HPDE6-E6E7 (cell line): ENCODE results near the gene NID1.
"Not testable (repeated sequence)": the region's sequence is repeated elsewhere in the genome, so short reads cannot be mapped to it uniquely, and the experiment has no call there.

Source experiments
- DNase-seq: peaks from one replicate; pipeline ENCODE4 v3.0.0; 2011; ENCODE audit warnings: missing footprints; ENCODE audit errors: extremely low spot score

The NID1 gene

DNA sequence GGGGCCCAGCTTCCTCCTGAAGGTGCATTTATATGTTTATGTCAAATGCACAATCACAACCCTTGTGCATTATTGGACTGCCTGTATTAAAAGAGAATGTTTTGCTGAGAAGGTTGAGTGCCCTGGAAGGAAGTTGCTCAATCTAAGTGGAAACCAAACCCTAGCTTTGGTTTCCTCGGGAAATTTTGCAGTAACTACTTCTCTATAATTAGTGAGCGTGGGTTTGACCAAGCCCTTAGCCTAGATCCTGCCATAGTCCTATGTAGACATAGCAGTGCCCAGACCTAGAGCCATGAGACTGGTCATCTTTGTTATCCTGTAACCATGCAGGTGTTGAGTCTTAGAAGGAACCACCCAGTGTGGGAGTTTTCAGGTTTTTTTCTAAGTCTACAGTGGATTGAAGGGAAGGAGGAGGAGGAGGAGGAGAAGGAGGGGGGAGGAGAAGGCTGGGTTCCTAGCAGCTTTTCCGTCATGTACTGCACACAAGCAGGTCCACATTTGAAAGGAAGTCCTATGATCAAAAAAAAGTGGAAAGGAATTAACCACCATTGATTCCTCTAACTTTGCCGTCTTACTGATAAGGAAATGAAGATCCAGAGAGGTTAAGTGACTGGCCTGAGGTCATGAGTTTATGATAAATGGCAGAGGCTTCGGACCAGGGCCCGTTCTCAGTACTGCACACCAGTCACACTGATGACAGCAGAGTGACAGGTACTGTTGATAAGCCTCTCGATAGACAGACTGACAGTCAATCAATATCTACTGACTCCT is 126.0 kb downstream of the NID1 start:
- DNase-seq, result no peak

DNA sequence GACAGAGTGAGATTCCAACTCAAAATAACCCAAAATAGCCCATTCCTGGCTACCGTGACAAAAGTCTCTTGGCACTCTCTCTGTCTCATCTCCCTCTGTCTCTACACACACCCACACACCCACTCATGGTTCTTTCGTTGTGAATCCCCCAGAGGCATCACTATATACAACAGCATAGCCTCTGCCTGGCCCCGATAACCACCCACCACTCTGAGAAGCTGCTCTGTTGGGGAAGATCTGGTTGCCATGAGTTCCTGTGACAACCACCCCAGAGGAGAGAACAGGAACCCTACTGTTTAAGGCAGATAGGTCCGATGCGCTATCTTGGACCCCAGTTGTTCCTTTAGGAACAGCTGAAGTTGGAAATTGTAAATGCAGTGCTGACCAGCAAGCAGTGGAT is 127.8 kb downstream of the NID1 start:
- no peak for DNase-seq

DNA sequence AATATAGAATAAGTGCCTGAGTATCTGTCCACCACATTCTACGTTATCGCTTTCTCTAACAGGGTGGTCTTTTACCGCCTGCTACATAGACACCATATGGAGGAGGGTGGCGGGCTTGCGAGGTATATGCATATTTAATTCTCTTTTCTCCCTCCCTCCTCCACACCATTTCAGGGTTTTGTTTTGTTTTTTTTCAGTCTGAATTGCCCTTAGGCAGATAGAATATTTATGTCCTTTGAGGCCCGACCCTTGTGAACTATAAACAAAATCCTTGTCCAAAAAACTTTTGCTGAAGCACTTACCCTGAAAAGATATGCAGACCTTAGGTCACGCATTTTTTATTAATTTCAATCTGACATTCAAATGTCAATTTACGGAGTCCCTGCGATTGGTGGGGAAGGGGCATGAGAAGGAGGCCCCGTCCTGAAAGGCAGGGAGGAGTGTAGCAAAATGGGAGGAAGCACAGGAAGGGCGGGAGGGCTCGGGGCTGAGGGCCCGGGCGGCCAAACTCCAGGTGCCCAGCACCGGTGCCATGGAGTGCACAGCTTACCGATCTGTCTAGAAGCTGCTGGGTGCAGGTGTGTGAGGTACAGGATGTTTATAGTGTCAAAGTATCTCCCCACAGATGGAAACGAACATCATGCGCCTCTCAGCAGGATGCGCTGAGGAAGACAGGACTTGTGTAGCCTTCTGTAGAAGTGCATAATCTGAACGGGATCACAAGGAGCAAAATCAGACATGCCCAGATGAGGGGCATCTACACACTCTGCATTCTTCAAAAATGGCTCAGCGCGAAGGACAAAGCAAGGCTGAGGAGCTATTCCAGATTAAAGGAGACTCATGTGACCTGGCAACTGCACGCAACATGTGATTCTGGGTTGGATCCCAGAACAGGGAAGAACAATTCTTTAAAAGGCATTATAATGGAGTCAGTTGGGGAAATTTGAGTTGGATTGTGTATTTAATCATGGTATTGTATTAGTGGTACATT is 129.4 kb downstream of the NID1 start:
- no peak for DNase-seq

DNA sequence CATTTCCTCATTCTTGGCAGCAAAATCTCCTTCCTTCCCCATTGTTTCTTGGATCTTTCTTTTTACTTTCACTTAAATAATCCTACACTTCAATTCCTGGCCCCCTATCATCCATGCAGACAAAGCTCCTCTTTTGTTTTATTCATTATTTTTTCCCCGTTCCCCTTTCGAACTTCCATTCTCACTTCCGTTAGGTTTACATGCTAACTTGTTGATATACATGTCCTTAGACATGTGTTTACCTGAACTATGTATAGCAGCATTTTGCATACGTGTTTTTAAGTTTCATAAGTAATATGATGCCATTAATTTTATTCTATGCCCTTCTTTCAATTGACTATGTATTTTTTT is 131.1 kb downstream of the NID1 start:
- no peak for DNase-seq

DNA sequence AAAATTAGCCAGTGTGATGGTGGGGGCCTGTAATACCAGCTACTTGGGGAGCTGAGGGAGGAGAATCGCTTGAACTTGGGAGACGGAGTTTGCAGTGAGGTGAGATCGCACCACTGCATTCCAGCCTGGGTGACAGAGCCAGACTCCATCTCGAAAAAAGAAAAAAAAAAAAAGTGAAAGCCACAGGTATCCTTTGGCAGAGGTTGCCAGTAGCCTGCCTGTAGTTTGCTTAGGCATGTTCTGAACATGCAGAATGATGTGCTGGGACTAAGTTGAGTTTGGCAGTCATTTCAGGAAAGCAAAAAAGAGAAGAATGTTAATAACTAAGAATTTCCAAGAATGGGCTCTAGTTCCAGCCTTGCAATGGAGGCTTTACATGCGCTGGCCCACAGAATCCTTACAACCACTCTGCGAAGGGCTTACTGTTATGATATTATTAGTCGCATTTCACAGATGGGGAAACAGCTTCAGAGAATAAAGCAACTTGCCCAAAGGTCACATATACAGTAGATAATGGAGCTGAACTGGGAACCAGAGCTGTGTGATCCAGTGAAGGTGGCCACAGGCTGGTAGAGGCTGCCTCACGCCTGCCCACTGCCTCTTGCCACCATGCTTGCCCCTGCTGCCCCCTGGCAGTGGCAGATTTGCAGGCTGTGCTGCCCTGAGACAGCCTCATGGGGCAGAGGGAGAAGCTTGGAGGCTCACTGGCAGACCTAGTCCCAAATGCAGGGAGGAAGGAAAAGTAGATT is 131.7 kb downstream of the NID1 start:
- DNase-seq, result no peak

DNA sequence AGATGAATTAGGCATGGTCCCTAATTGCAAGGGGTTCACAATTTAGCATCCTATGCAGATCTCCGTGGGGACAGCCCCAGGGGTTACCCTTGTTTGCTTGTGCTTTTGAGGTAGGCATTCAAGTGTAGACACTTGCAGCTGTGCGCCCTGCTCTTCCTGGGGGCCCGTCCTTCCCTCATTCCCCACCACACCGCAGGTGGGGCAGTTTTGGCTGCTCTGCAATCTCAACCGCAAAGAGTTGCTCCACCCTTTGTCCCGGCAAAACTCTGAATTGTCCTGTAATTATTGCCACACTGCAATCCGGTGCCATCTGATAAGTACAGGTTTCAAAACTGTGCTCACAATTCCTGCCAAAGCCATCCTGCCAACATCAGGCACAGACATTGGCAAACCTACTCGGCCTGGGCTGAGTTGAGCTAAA is 132.8 kb downstream of the NID1 start:
- no peak for DNase-seq

DNA sequence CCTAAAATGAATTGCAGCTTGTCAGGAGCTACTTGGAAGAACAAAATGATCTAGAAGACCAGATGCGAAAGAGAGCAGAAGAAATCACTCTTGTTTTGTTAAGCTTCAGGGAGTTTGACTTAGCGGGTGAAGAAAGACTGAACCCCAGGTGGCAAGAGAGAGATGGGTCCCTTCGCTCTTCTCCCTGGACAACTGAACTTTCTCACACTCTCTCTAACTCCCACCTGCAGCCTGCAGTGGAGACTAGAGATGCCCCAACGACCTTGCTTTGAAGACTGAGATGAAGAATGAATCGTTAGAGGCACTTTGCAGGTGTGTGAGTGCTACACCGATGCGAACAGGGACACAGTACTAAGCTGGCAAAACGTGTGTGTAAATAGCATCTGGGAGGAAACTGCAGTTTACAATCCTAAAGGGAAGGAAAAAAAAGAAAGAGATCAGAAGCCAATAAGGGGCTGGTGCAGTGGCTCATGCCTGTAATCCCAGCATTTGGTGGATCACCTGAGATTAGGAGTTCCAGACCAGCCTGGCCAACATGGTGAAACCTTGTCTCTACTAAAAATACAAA is 133.6 kb downstream of the NID1 start:
- no peak for DNase-seq

DNA sequence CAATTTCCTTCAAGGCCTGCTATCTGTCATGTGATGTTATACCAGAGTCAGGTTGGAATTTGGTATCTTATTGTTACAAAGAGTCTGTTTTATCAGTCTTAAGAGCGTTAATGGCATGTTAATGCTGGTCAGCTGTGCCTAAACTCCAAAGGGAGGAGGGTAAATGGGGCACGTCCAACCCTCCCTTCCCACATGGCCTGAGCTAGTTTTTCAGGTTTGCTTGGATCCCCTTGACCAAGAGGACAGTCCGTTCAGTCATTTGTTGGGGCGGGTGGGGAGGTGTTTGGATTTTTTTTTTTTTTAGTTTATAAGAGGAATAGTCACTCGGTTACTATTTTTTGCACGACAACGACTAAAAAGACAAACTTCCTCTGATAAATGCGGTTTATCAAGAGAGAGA is 134.3 kb downstream of the NID1 start:
- DNase-seq, result no peak

DNA sequence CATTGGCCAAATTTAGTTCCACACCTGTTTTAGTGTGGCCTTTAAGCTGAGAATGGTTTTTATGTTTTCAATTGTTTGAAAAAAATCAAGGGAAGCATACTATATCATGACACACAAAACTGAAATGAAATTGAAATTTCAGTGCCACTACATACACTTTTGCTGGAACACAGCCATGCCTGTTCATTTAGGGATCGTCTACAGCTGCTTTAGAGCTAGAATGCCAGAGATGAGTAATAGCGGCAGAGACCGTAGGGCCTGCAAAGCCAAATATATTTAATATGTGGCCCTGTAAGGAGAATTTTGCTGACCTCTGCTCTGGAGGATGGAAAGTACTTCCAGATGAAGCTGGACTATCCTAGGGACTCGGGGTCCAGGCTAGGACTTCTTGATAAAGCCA is 135.7 kb downstream of the NID1 start:
- no peak for DNase-seq

DNA sequence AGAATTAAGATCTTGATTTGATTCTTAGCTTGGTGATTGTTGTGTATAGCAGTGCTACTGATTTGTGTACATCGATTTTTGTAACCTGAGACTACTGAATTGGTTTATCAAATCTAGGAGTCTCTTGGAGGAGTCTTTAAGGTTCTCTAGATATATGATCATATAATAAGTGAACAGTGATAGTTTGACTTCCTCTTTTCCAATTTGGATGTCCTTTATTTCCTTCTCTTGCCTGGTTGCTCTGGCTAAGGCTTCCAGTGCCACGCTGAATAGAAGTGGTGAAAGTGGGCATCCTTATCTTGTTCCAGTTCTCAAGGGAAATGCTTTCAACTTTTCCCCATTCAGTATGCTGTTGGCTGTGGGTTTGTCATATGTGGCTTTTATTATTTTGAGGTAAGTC is 136.7 kb downstream of the NID1 start:
- no peak for DNase-seq

DNA sequence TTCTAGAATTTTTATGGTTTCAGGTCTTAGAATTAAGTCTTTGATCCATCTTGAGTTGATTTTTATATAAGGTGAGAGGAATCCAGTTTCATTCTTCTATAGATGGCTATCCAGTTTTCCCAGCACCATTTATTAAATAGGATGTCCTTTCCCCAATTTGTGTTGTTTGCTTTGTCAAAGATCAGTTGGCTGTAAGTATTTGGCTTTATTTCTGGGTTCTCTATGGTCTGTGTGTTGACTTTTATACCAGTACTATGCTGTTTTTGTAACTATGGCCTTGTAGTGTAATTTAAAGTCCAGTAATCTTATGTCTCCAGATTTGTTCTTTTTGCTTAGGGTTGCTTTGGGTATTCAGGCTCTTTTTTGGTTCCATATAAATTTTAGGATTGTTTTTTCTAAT is 137.3 kb downstream of the NID1 start:
- DNase-seq, result not testable (repeated sequence)
